ENCODE measurements around the gene ORAI3. TPM values are rescaled to one million over a fixed set of nuclear protein-coding genes. Genes with fewer than 3 reads are reported as not detected.

Gene ORAI3
- 10 to 100 TPM; 18.4 to 19.0 TPM for total RNA-seq

DNA sequence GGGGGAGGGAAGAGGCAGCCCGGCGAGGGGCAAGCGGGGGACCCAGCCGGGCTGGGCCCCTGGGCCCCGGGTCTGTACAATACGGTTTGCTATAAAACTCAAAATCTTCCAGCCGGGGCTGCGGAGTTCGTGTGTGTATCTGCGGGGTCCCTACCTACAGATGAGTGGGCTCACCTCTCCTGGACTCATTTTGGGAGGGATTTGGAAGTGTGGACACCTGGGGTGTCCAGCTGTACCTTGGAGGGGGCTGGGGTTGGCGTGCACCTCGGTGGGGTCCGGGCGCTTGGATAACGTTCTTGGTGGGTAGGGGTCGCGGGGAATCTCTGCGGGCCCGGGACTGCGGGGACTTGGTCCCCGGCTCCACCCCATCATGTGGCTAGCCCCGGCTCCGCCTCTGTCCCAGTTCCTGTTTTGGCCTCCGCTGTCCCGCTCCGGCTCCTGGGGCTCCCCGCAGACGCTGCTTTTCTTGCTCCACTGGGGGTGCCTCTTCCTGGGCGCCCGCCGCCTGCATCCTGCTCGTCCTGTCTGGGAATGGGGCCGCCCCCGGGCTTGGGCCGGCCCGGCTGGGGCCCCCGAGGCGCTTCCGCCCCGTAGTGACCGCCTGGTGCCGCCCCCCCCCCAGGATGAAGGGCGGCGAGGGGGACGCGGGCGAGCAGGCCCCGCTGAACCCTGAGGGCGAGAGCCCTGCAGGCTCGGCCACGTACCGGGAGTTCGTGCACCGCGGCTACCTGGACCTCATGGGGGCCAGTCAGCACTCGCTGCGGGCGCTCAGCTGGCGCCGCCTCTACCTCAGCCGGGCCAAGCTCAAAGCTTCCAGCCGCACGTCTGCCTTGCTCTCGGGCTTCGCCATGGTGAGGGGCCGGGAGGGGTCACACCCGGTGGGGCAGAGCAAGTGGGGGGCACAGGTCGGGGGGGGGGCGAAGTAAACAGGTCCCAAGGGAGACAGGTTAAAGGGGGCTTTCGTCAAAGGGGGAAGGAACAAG lies at the start of gene ORAI3:
TSS of gene ORAI3 (plus strand) at position 402 of the 983 bp plus-strand sequence. CDS start at position 624, 222 bp downstream.
- peak within 1 kb of the TSS; percentile 91 for H3K4me3 Mint-ChIP-seq

DNA sequence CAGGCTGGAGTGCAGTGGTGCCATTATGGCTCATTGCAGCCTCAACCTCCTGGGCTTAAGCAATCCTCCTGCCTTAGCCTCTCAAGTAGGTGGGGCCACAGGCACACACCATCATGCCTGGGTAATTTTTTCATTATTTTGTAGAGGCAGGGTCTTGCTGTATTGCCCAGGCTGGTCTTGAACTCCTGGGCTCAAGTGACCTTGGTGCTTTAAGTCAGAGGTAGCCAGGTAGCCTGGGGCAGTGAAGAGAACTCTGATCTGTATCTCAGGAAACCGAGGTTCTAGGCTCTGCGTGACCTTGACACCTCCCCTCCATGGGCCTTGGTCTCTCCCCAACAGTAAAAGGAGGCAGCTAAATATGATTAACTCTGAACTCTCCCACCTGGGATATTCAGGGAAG lies 49.1 kb upstream of the ORAI3 start:
- no peaks in the 10 kb centered on the region for H3K27me3 Mint-ChIP-seq
- POLR2A ChIA-PET = no interaction called here
- H3K9me3 Mint-ChIP-seq = peaks cover 3% of the 10 kb centered on the region

More for the DNA sequence above, at the start of gene ORAI3:
- H3K27me3 Mint-ChIP-seq = no peaks in the 10 kb centered on the region
- POLR2A ChIA-PET = no interaction called here
- H3K9me3 Mint-ChIP-seq = no peaks in the 10 kb centered on the region
- CTCF ChIA-PET = interaction anchor here (0.5 to 1.8 kb wide), 8 partner anchors 9 to 232 kb away, joined by 3 to 7 read pairs (median 4); no protein-coding TSS in a partner anchor
- H3K4me1 Mint-ChIP-seq = peaks cover 31% of the 10 kb centered on the region
- peak; percentile 53 for DNase-seq
- peaks cover 23% of the 10 kb centered on the region for H3K36me3 Mint-ChIP-seq (ENCODE audit: low read depth)
- peak within 1 kb of the TSS; percentile 85 for H3K27ac Mint-ChIP-seq

DNA sequence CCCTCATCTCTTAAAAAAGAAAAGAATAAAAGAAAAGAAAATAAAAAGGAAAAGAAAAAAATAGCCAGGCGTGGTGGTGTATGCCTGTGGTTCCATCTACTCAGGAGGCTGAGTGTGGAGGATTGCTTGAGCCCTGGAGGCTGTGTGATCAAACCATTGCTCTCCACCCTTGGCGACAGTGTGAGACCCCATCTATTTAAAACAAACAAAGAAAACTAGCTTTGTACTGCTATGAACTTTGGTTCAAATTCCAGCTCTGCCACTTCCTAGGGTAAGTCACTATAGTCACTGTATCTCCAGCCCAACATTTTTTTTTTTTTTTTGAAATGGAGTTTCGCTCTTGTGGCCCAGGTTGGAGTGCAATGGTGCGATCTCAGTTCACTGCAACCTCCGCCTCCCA lies 48.3 kb upstream of the ORAI3 start:
- peaks cover 64% of the 10 kb centered on the region for H3K4me1 Mint-ChIP-seq
- H3K9me3 Mint-ChIP-seq = peaks cover 3% of the 10 kb centered on the region
- no peak for DNase-seq
- no peak overlapping the region for H3K4me3 Mint-ChIP-seq
- ChIA-PET CTCF (interaction anchor here (0.6 to 4.0 kb wide), 18 partner anchors 8 to 61 kb away, joined by 3 to 46 read pairs (median 6); no protein-coding TSS in a partner anchor), POLR2A (interaction anchor here (0.6 to 2.6 kb wide), 2 partner anchors 26 to 196 kb away, joined by 7 to 11 read pairs; no protein-coding TSS in a partner anchor)
- H3K36me3 Mint-ChIP-seq (ENCODE audit: low read depth) = peaks cover 6% of the 10 kb centered on the region
- no peaks in the 10 kb centered on the region for H3K27me3 Mint-ChIP-seq
- peak overlapping the region; percentile 54 for H3K27ac Mint-ChIP-seq

More for the DNA sequence above, 49.1 kb upstream of the ORAI3 start:
- Mint-ChIP-seq H3K36me3 (ENCODE audit: low read depth) (peaks cover 6% of the 10 kb centered on the region), H3K4me1 (peaks cover 70% of the 10 kb centered on the region), H3K4me3 (no peak overlapping the region), H3K27ac (no peak overlapping the region)
- CTCF ChIA-PET = interaction anchor here (1.1 to 4.0 kb wide), 4 partner anchors 30 to 60 kb away, joined by 3 to 46 read pairs (median 4); no protein-coding TSS in a partner anchor
- DNase-seq = no peak

GRCh38 chr16:30901201-30902028 lies 47.5 kb upstream of the ORAI3 start:
- H3K36me3 Mint-ChIP-seq (ENCODE audit: low read depth) = peaks cover 6% of the 10 kb centered on the region
- POLR2A ChIA-PET = interaction anchor here (0.6 to 2.6 kb wide), 4 partner anchors 16 to 97 kb away, joined by 3 to 12 read pairs (median 7); no protein-coding TSS in a partner anchor
- peaks cover 56% of the 10 kb centered on the region for H3K4me1 Mint-ChIP-seq
- CTCF ChIA-PET = interaction anchor here (0.5 to 4.0 kb wide), 42 partner anchors 9 to 333 kb away, joined by 3 to 46 read pairs (median 4); no protein-coding TSS in a partner anchor
- no peaks in the 10 kb centered on the region for H3K27me3 Mint-ChIP-seq
- peak overlapping the region; percentile 89 for H3K27ac Mint-ChIP-seq
- peak; percentile 22 for DNase-seq
- peak overlapping the region; percentile 67 for H3K4me3 Mint-ChIP-seq
- peaks cover 3% of the 10 kb centered on the region for H3K9me3 Mint-ChIP-seq

DNA sequence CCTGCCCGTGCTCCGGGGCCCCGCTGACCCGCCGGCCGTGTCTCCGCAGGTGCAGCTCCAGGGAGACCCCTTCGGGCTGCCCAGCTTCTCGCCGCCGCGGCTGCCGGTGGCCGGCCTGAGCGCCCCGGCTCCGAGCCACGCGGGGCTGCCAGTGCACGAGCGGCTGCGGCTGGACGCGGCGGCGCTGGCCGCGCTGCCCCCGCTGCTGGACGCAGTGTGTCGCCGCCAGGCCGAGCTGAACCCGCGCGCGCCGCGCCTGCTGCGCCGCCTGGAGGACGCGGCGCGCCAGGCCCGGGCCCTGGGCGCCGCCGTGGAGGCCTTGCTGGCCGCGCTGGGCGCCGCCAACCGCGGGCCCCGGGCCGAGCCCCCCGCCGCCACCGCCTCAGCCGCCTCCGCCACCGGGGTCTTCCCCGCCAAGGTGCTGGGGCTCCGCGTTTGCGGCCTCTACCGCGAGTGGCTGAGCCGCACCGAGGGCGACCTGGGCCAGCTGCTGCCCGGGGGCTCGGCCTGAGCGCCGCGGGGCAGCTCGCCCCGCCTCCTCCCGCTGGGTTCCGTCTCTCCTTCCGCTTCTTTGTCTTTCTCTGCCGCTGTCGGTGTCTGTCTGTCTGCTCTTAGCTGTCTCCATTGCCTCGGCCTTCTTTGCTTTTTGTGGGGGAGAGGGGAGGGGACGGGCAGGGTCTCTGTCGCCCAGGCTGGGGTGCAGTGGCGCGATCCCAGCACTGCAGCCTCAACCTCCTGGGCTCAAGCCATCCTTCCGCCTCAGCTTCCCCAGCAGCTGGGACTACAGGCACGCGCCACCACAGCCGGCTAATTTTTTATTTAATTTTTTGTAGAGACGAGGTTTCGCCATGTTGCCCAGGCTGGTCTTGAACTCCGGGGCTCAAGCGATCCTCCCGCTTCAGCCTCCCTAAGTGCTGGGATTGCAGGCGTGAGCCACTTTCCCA lies 46.6 kb upstream of the ORAI3 start:
- peak overlapping the region; percentile 93 for H3K4me3 Mint-ChIP-seq
- peaks cover 6% of the 10 kb centered on the region for H3K36me3 Mint-ChIP-seq (ENCODE audit: low read depth)
- peak; percentile 60 for DNase-seq
- ChIA-PET POLR2A (interaction anchor here (0.9 to 2.6 kb wide), 3 partner anchors 22 to 57 kb away, joined by 4 to 12 read pairs (median 11); no protein-coding TSS in a partner anchor), CTCF (interaction anchor here (0.5 to 4.0 kb wide), 39 partner anchors 10 to 239 kb away, joined by 3 to 46 read pairs (median 4); no protein-coding TSS in a partner anchor)
- no peaks in the 10 kb centered on the region for H3K27me3 Mint-ChIP-seq
- H3K9me3 Mint-ChIP-seq = peaks cover 3% of the 10 kb centered on the region
- H3K4me1 Mint-ChIP-seq = peaks cover 53% of the 10 kb centered on the region
- peak overlapping the region; percentile 100 for H3K27ac Mint-ChIP-seq

DNA sequence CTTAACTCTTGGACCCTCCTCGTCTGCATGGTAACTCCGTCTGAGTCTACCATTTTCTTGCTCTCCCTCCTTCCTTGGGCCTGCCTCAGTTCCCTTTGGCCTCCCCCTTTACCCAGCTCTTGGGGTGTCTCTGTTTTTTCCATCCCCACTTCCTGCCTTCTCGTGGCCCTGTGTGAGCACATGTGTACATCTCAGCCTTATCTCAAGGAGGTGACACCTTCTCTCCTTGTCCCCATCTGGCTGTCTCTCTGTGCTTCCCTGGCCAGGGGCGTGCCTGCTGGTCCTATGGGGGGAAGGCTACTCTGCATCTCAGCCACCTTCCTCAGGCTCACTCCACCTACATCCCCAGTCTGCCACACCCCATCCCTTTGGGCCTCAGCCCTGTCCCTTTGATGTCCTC lies 45.9 kb upstream of the ORAI3 start:
- Mint-ChIP-seq H3K27me3 (no peaks in the 10 kb centered on the region), H3K27ac (peak overlapping the region; percentile 100), H3K4me1 (peaks cover 55% of the 10 kb centered on the region), H3K4me3 (peak overlapping the region; percentile 93), H3K36me3 (ENCODE audit: low read depth) (peaks cover 6% of the 10 kb centered on the region), H3K9me3 (peaks cover 3% of the 10 kb centered on the region)
- ChIA-PET CTCF (interaction anchor here (0.7 to 4.0 kb wide), 20 partner anchors 9 to 119 kb away, joined by 3 to 46 read pairs (median 6); no protein-coding TSS in a partner anchor), POLR2A (interaction anchor here (0.9 to 2.6 kb wide), 3 partner anchors 23 to 58 kb away, joined by 4 to 12 read pairs (median 11); no protein-coding TSS in a partner anchor)
- DNase-seq = peak; percentile 23

DNA sequence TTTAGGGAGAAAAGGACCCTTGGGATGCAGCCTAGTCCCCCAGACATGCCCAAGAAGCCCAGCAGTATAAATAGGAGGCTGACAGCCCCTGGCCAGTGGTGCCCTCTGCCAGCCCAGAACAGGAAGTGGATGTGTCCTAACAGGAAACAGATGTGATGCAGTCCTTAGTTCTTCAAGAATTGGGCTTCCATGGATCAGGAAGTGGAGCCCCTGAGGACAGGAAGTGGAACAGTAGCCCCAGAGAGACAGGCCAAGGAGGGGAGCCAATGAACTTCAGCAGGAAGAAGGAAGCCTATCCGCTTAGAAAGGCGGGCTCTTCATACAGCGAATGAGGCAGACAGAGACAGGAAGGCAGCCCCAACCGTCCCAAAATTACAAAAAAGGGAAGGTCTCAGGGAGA lies 45.3 kb upstream of the ORAI3 start:
- no peaks in the 10 kb centered on the region for H3K27me3 Mint-ChIP-seq
- H3K36me3 Mint-ChIP-seq (ENCODE audit: low read depth) = peaks cover 6% of the 10 kb centered on the region
- DNase-seq = peak; percentile 16
- peak overlapping the region; percentile 5 for H3K4me3 Mint-ChIP-seq
- CTCF ChIA-PET = interaction anchor here (1.5 to 4.0 kb wide), 4 partner anchors 15 to 64 kb away, joined by 3 to 46 read pairs (median 14); no protein-coding TSS in a partner anchor
- peak overlapping the region; percentile 100 for H3K27ac Mint-ChIP-seq
- POLR2A ChIA-PET = interaction anchor here (2.6 kb wide), 1 partner anchor 29 kb away, joined by 11 read pairs; no protein-coding TSS in a partner anchor
- H3K4me1 Mint-ChIP-seq = peaks cover 58% of the 10 kb centered on the region
- H3K9me3 Mint-ChIP-seq = peaks cover 3% of the 10 kb centered on the region

- Mint-ChIP-seq H3K36me3 (ENCODE audit: low read depth) (peaks cover 6% of the 10 kb centered on the region), H3K4me1 (peaks cover 53% of the 10 kb centered on the region), H3K9me3 (peaks cover 3% of the 10 kb centered on the region), H3K4me3 (no peak overlapping the region), H3K27me3 (no peaks in the 10 kb centered on the region), H3K27ac (peak overlapping the region; percentile 100)
- CTCF ChIA-PET = interaction anchor here (0.7 to 1.5 kb wide), 2 partner anchors 38 to 91 kb away, joined by 3 read pairs; no protein-coding TSS in a partner anchor
- POLR2A ChIA-PET = no interaction called here
- DNase-seq = no peak
Observed at GRCh38 chr16:30904114-30904780, 44.6 kb upstream of the ORAI3 start.

- CTCF ChIA-PET = interaction anchor here (0.7 to 1.7 kb wide), 3 partner anchors 36 to 113 kb away, joined by 3 to 6 read pairs (median 3); no protein-coding TSS in a partner anchor
- Mint-ChIP-seq H3K9me3 (peaks cover 3% of the 10 kb centered on the region), H3K27ac (no peak overlapping the region), H3K4me3 (no peak overlapping the region), H3K4me1 (peaks cover 37% of the 10 kb centered on the region), H3K27me3 (no peaks in the 10 kb centered on the region), H3K36me3 (ENCODE audit: low read depth) (peaks cover 6% of the 10 kb centered on the region)
- POLR2A ChIA-PET = no interaction called here
- no peak for DNase-seq
Observed at GRCh38 chr16:30907064-30907463, 41.8 kb upstream of the ORAI3 start.

DNA sequence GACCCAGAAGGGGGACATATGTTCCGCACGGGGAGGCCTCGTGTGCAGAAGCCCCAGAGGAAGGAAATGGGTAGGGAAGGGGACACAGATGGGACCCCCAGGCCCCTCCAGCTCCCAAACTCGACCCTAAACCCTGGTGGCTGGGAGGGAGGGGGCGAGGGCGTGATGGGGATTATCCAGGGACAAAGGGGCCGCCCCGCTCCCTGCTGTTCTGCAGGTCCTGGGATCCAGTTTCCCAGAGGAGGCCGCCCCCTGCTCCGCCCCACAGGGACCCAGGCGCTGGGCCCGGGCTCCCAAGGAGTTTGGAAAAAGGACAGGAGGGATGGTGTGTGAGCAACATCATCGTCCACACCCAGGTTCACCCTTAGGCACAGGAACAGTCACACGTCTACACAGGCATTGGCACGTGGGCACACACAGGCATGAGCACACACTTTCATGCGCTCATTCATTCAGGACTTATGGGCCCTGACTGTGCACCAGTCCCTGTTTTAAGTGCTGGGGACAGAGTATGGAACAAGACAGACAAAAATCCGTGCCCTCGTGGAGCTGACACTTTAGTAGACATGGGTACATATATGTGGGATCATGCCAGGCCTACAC lies 38.3 kb upstream of the ORAI3 start:
- H3K4me3 Mint-ChIP-seq = no peak overlapping the region
- H3K36me3 Mint-ChIP-seq (ENCODE audit: low read depth) = no peaks in the 10 kb centered on the region
- H3K4me1 Mint-ChIP-seq = peaks cover 17% of the 10 kb centered on the region
- no peaks in the 10 kb centered on the region for H3K27me3 Mint-ChIP-seq
- no peak overlapping the region for H3K27ac Mint-ChIP-seq
- H3K9me3 Mint-ChIP-seq = no peaks in the 10 kb centered on the region
- DNase-seq = no peak
- ChIA-PET CTCF (no interaction called here), POLR2A (no interaction called here)
